IMR-90 (cell line): Measurements from ENCODE around the gene RALA. TPM values are rescaled to one million over a fixed set of nuclear protein-coding genes. Genes with fewer than 3 reads are reported as not detected.
"Not testable (repeated sequence)": the region's sequence is repeated elsewhere in the genome, so short reads cannot be mapped to it uniquely, and the experiment has no call there.

ENCODE experiments used
- ATAC-seq: fragments of 200-7000 bp; cut with Tn5 transposase; 2 replicates; pipeline ENCODE4 v1.9.1; 2020; ENCODE audit warnings: low read depth, mild to moderate bottlenecking, moderate library complexity
- BruUV-seq: library from RNA; stranded (reverse); fragments of 400-500 nt; replicated peaks from 2 replicates; lab custom pipeline; 2021; lab: Mats Ljungman, UMichigan
- CTCF ChIA-PET: fragments of 300-600 bp; formaldehyde crosslinking; extraction: SDS; loops from one replicate; lab custom pipeline; 2021; ENCODE audit warnings: antibody characterized with exemption; lab: Yijun Ruan, JAX
- POLR2A ChIA-PET: fragments of 300-600 bp; sonication (Branson Sonifier 250); formaldehyde crosslinking; loops from one replicate; lab custom pipeline; 2022; ENCODE audit warnings: antibody characterized with exemption; ENCODE audit not compliant: unreplicated experiment; lab: Charles Lee
- DNase-seq: peaks from one replicate; pipeline ENCODE4 v3.0.0; 2013
- H2AFZ ChIP-seq: replicated peaks from 2 replicates; pipeline ENCODE3; 2013; ENCODE audit warnings: low read length, mild to moderate bottlenecking; ENCODE audit not compliant: poor library complexity
- H2AK5ac ChIP-seq: 2 replicates; pipeline ENCODE4 v1.6.1; 2013; ENCODE audit warnings: low read depth, low read length, inconsistent platforms
- H2AK9ac ChIP-seq: replicated peaks from 2 replicates; pipeline ENCODE3; 2013; ENCODE audit warnings: mild to moderate bottlenecking, low read depth, low read length, moderate library complexity; ENCODE audit not compliant: poor library complexity
- H2BK120ac ChIP-seq: 2 replicates; pipeline ENCODE4 v1.6.1; 2013; ENCODE audit warnings: low read depth, low read length, inconsistent platforms
- H2BK15ac ChIP-seq: 3 replicates; pipeline ENCODE4 v1.6.1; 2013; ENCODE audit warnings: low read depth, low read length, inconsistent platforms
- H2BK20ac ChIP-seq: 2 replicates; pipeline ENCODE4 v1.6.1; 2013; ENCODE audit warnings: low read depth, mild to moderate bottlenecking, inconsistent platforms, low read length, moderate library complexity
- H2BK5ac ChIP-seq: 2 replicates; pipeline ENCODE4 v1.6.1; 2013; ENCODE audit warnings: mild to moderate bottlenecking, low read depth, low read length, inconsistent platforms; ENCODE audit not compliant: poor library complexity, severe bottlenecking
- H3K14ac ChIP-seq: replicated peaks from 2 replicates; pipeline ENCODE4 v1.6.1; 2013; ENCODE audit warnings: low read depth, low read length, inconsistent platforms
- H3K18ac ChIP-seq: 2 replicates; pipeline ENCODE4 v1.6.1; 2013; ENCODE audit warnings: low read depth, low read length, control low read depth
- H3K23ac ChIP-seq: 2 replicates; pipeline ENCODE4 v1.6.1; 2013; ENCODE audit warnings: low read depth, low read length, inconsistent platforms
- H3K27ac ChIP-seq: 2 replicates; pipeline ENCODE4 v1.5.1; 2013; ENCODE audit warnings: mild to moderate bottlenecking, control low read depth, low read length; ENCODE audit not compliant: insufficient read depth
- H3K27me3 ChIP-seq: 2 replicates; pipeline ENCODE4 v1.6.1; 2013; ENCODE audit warnings: low read length; ENCODE audit not compliant: control insufficient read depth, insufficient read depth
- H3K36me3 ChIP-seq: 2 replicates; pipeline ENCODE4 v1.6.1; 2013; ENCODE audit warnings: low read length, mixed read lengths; ENCODE audit not compliant: control insufficient read depth, insufficient read depth
- H3K4ac ChIP-seq: 2 replicates; pipeline ENCODE4 v1.6.1; 2013; ENCODE audit warnings: low read depth, low read length, inconsistent platforms
- H3K4me1 ChIP-seq: 2 replicates; pipeline ENCODE4 v1.6.1; 2013; ENCODE audit warnings: low read length, mixed read lengths; ENCODE audit not compliant: control insufficient read depth, insufficient read depth
- H3K4me2 ChIP-seq: 2 replicates; pipeline ENCODE4 v1.6.1; 2013; ENCODE audit warnings: low read depth, mild to moderate bottlenecking, control low read depth, low read length, moderate library complexity
- H3K4me3 ChIP-seq: 2 replicates; pipeline ENCODE4 v1.5.1; 2013; ENCODE audit warnings: low read depth, mild to moderate bottlenecking, control low read depth, low read length, moderate library complexity; ENCODE audit not compliant: insufficient read depth
- H3K56ac ChIP-seq: 2 replicates; pipeline ENCODE4 v1.6.1; 2013; ENCODE audit warnings: low read length, inconsistent platforms; ENCODE audit not compliant: insufficient read depth; ENCODE audit errors: extremely low read depth
- H3K79me1 ChIP-seq, 2 experiments: 2 replicates each; pipeline ENCODE4 v1.6.1; 2013; ENCODE audit warnings: low read length in 2 of 2, inconsistent platforms in 1 of 2, low read depth in 1 of 2
- H3K9ac ChIP-seq: 2 replicates; pipeline ENCODE4 v1.6.1; 2013; ENCODE audit warnings: low read depth, low read length, control low read depth
- H3K9me1 ChIP-seq: 2 replicates; pipeline ENCODE4 v1.6.1; 2013; ENCODE audit warnings: low read length, inconsistent platforms; ENCODE audit not compliant: insufficient read depth
- H3K9me3 ChIP-seq: 2 replicates; pipeline ENCODE4 v1.6.1; 2013; ENCODE audit warnings: low read length; ENCODE audit not compliant: control insufficient read depth, insufficient read depth
- H4K20me1 ChIP-seq: 2 replicates; pipeline ENCODE4 v1.6.1; 2013; ENCODE audit warnings: low read length, inconsistent platforms; ENCODE audit not compliant: insufficient read depth
- H4K5ac ChIP-seq: 2 replicates; pipeline ENCODE4 v1.6.1; 2013; ENCODE audit warnings: mild to moderate bottlenecking, low read depth, low read length, control low read depth
- H4K8ac ChIP-seq, 2 experiments: 2 replicates each; pipeline ENCODE4 v1.6.1; 2013; ENCODE audit warnings: low read depth in 2 of 2, low read length in 2 of 2, control low read depth in 1 of 2, inconsistent platforms in 1 of 2
- H4K91ac ChIP-seq: 2 replicates; pipeline ENCODE4 v1.6.1; 2013; ENCODE audit warnings: low read depth, low read length, inconsistent platforms; ENCODE audit not compliant: insufficient read depth
- WGBS, 2 experiments: methylation state at CpG; one replicate each; pipeline versions ENCODE4 v1.1.5 to v1.1.7; 2013; ENCODE audit warnings: missing lambda C conversion rate in 2 of 2; ENCODE audit not compliant: insufficient read length in 1 of 2; ENCODE audit errors: extremely low coverage in 2 of 2; 5-methylcytosine and 5-hydroxymethylcytosine counted together
- dilution Hi-C: fragments of 300-500 bp; cut with HindIII; formaldehyde crosslinking; loops from one replicate; pipeline ENCODE4 v1.14.3; 2018; ENCODE audit warnings: low sequenced_read_pairs; ENCODE audit not compliant: unreplicated experiment
- in situ Hi-C: fragments of 300-500 bp; cut with MboI; formaldehyde crosslinking; loops from 3 replicates; pipeline ENCODE4 v1.14.3; 2019; ENCODE audit warnings: low sequenced_read_pairs, inconsistent platforms, mixed read lengths
- intact Hi-C: fragments of 100-400 bp; cut with micrococcal nuclease; formaldehyde crosslinking; loops from 2 replicates; pipeline ENCODE4 v1.10.0; 2022
- polyA plus RNA-seq, 3 experiments: library from polyadenylated mRNA; depleted of rRNA; stranded (reverse); fragments of >200 nt; gene quantifications; 2 replicates each; pipeline ENCODE4 v1.2.3, GENCODE V29; 2012; ENCODE audit warnings: low replicate concordance in 1 of 3
- total RNA-seq: library from RNA; depleted of rRNA; stranded (reverse); fragments of >200 nt; gene quantifications from 2 replicates; pipeline ENCODE4 v1.2.3, GENCODE V29; 2012

RALA gene
- total and polyA plus RNA-seq, 2 of the 4 experiments (the other 2 are of a cell fraction), result 7.7 to 20.5 TPM

- not testable (repeated sequence) for DNase-seq
These were observed 44.9 kb downstream of the RALA start for GRCh38 chr7:39668280-39668679.

More at GRCh38 chr7:39668280-39668679, 44.9 kb downstream of the RALA start:
- H2BK15ac ChIP-seq, in situ Hi-C loops, H3K56ac ChIP-seq, H3K27ac ChIP-seq, H3K9me3 ChIP-seq, H3K14ac ChIP-seq, H2AK9ac ChIP-seq, H3K9me1 ChIP-seq, H3K9ac ChIP-seq, H3K4me1 ChIP-seq, intact Hi-C loops, H3K18ac ChIP-seq, H3K23ac ChIP-seq, H2BK20ac ChIP-seq, H2AFZ ChIP-seq, ATAC-seq, H4K8ac ChIP-seq, H4K91ac ChIP-seq, H2BK5ac ChIP-seq, H3K27me3 ChIP-seq, BruUV-seq, H3K4me2 ChIP-seq, H4K5ac ChIP-seq, H3K36me3 ChIP-seq, H3K4ac ChIP-seq, H2BK120ac ChIP-seq, H3K4me3 ChIP-seq, H2AK5ac ChIP-seq, dilution Hi-C loops: not testable (repeated sequence)
- Histone ChIP-seq H4K20me1 (peaks cover 32% of the 10 kb centered on the region; the same call in 1 of the 2 replicates), H3K79me1 (peaks cover 30 to 76% of the 10 kb centered on the region in 2 experiments)
- ChIA-PET POLR2A (interaction anchor here (0.6 kb wide), 1 partner anchor 16 kb away, joined by 5 read pairs; no protein-coding TSS in a partner anchor), CTCF (interaction anchor here (0.6 to 1.0 kb wide), 2 partner anchors 78 to 381 kb away, joined by 3 to 4 read pairs; no protein-coding TSS in a partner anchor)
- WGBS, 2 experiments, result no CpG with 5 or more reads among the region's 4 CpGs
